H9 (cell line): ENCODE data around the gene SHMT1. TPM values are rescaled to one million over a fixed set of nuclear protein-coding genes. Genes with fewer than 3 reads are reported as not detected.
"Not testable (repeated sequence)": the region's sequence is repeated elsewhere in the genome, so short reads cannot be mapped to it uniquely, and the experiment has no call there.

Experiments
- DNase-seq: peaks from one replicate; pipeline ENCODE4 v3.0.0-alpha.2; 2017
- H2AFZ ChIP-seq: one replicate; pipeline ENCODE4 v1.6.1; 2013; ENCODE audit warnings: mild to moderate bottlenecking, low read length, control low read depth, moderate library complexity
- H2AK5ac ChIP-seq: 2 replicates; pipeline ENCODE4 v1.6.1; 2013; ENCODE audit warnings: low read length, control low read depth, mixed read lengths; ENCODE audit not compliant: insufficient read length
- H2BK120ac ChIP-seq: one replicate; pipeline ENCODE4 v1.6.1; 2013; ENCODE audit warnings: low read depth, mild to moderate bottlenecking, low read length, control low read depth, inconsistent platforms; ENCODE audit not compliant: poor library complexity, severe bottlenecking
- H2BK12ac ChIP-seq: 2 replicates; pipeline ENCODE4 v1.6.1; 2013; ENCODE audit warnings: low read length, control low read depth, mixed read lengths, low read depth; ENCODE audit not compliant: insufficient read length
- H2BK15ac ChIP-seq: 2 replicates; pipeline ENCODE4 v1.6.1; 2013; ENCODE audit warnings: low read depth, low read length, control low read depth
- H2BK20ac ChIP-seq: one replicate; pipeline ENCODE4 v1.6.1; 2013; ENCODE audit warnings: low read depth, mild to moderate bottlenecking, low read length, control low read depth, inconsistent platforms; ENCODE audit not compliant: poor library complexity, severe bottlenecking
- H2BK5ac ChIP-seq: 2 replicates; pipeline ENCODE4 v1.6.1; 2013; ENCODE audit warnings: low read length, control low read depth, mixed read lengths; ENCODE audit not compliant: insufficient read length
- H3K14ac ChIP-seq: 2 replicates; pipeline ENCODE4 v1.6.1; 2013; ENCODE audit warnings: low read length, control low read depth; ENCODE audit not compliant: insufficient read depth
- H3K18ac ChIP-seq: 2 replicates; pipeline ENCODE4 v1.6.1; 2013; ENCODE audit warnings: low read depth, mild to moderate bottlenecking, mixed read lengths, low read length, control low read depth; ENCODE audit not compliant: insufficient read length
- H3K23ac ChIP-seq: 2 replicates; pipeline ENCODE4 v1.6.1; 2013; ENCODE audit warnings: low read length, control low read depth, mixed read lengths, low read depth; ENCODE audit not compliant: insufficient read length
- H3K23me2 ChIP-seq: 2 replicates; pipeline ENCODE4 v1.6.1; 2013; ENCODE audit warnings: low read depth, mild to moderate bottlenecking, mixed read lengths, low read length, control low read depth; ENCODE audit not compliant: insufficient read length, poor library complexity, severe bottlenecking
- H3K27ac ChIP-seq: 2 replicates; pipeline ENCODE4 v1.5.1; 2013; ENCODE audit warnings: low read length, control low read depth, mixed read lengths, low read depth; ENCODE audit not compliant: insufficient read length
- H3K27me3 ChIP-seq: 2 replicates; pipeline ENCODE4 v1.6.1; 2013; ENCODE audit warnings: low read length, control low read depth, inconsistent platforms; ENCODE audit not compliant: insufficient read depth
- H3K4ac ChIP-seq: 2 replicates; pipeline ENCODE4 v1.6.1; 2013; ENCODE audit warnings: low read depth, mild to moderate bottlenecking, control low read depth, inconsistent platforms, low read length, moderate library complexity
- H3K4me1 ChIP-seq: 2 replicates; pipeline ENCODE4 v1.6.1; 2013; ENCODE audit warnings: low read length, control low read depth, inconsistent platforms; ENCODE audit not compliant: insufficient read depth
- H3K4me2 ChIP-seq: 2 replicates; pipeline ENCODE4 v1.6.1; 2013; ENCODE audit warnings: low read length, control low read depth, mixed read lengths; ENCODE audit not compliant: insufficient read length, insufficient read depth
- H3K56ac ChIP-seq: 2 replicates; pipeline ENCODE4 v1.6.1; 2013; ENCODE audit warnings: low read depth, mild to moderate bottlenecking, mixed read lengths, low read length, control low read depth; ENCODE audit not compliant: insufficient read length
- H3K79me1 ChIP-seq: 2 replicates; pipeline ENCODE4 v1.6.1; 2013; ENCODE audit warnings: low read depth, mild to moderate bottlenecking, moderate library complexity, low read length, control low read depth, inconsistent platforms; ENCODE audit not compliant: insufficient read depth, poor library complexity, severe bottlenecking
- H3K79me2 ChIP-seq: 2 replicates; pipeline ENCODE4 v1.6.1; 2013; ENCODE audit warnings: low read length, control low read depth, inconsistent platforms; ENCODE audit not compliant: insufficient read depth
- H3K9ac ChIP-seq: 2 replicates; pipeline ENCODE4 v1.6.1; 2013; ENCODE audit warnings: low read length, control low read depth, mixed read lengths; ENCODE audit not compliant: insufficient read length; ENCODE audit errors: extremely low read depth
- H3K9me3 ChIP-seq: one replicate; pipeline ENCODE4 v1.6.1; 2013; ENCODE audit warnings: low read depth, low read length, inconsistent platforms; ENCODE audit not compliant: control insufficient read depth
- H3T11ph ChIP-seq: one replicate; pipeline ENCODE4 v1.6.1; 2013; ENCODE audit warnings: mild to moderate bottlenecking, low read length, control low read depth, inconsistent platforms
- H4K20me1 ChIP-seq: one replicate; pipeline ENCODE4 v1.6.1; 2013; ENCODE audit not compliant: control insufficient read depth, insufficient read length, insufficient read depth
- H4K5ac ChIP-seq: 2 replicates; pipeline ENCODE4 v1.6.1; 2013; ENCODE audit warnings: low read depth, mild to moderate bottlenecking, mixed read lengths, low read length, control low read depth; ENCODE audit not compliant: insufficient read length
- H4K8ac ChIP-seq: replicated peaks from 2 replicates; pipeline ENCODE4 v1.6.1; 2013; ENCODE audit warnings: low read length, control low read depth, mixed read lengths, low read depth; ENCODE audit not compliant: insufficient read length
- H4K91ac ChIP-seq: 2 replicates; pipeline ENCODE4 v1.6.1; 2013; ENCODE audit warnings: low read depth, mild to moderate bottlenecking, moderate library complexity, mixed read lengths, low read length, control low read depth; ENCODE audit not compliant: insufficient read length
- H3K27ac Mint-ChIP-seq, 3 experiments: 2 replicates in 2 of 3; 3 replicates in 1 of 3; pipeline ENCODE4 v1.8.0; 2020 to 2021; ENCODE audit warnings: mixed read lengths in 3 of 3, mild to moderate bottlenecking in 1 of 3, moderate library complexity in 1 of 3
- H3K27me3 Mint-ChIP-seq: 2 replicates; pipeline ENCODE4 v1.8.0; 2021; ENCODE audit warnings: low read depth, mild to moderate bottlenecking, moderate library complexity, mixed read lengths
- H3K36me3 Mint-ChIP-seq, 3 experiments: 2 replicates in 2 of 3; 3 replicates in 1 of 3; pipeline ENCODE4 v1.8.0; 2020 to 2021; ENCODE audit warnings: low read depth in 3 of 3, mixed read lengths in 3 of 3; ENCODE audit not compliant: insufficient read depth in 1 of 3
- H3K4me1 Mint-ChIP-seq, 2 experiments: 2 replicates each; pipeline ENCODE4 v1.8.0; 2020; ENCODE audit warnings: mixed read lengths in 2 of 2
- H3K4me3 Mint-ChIP-seq, 2 experiments: 2 replicates in 1 of 2; 3 replicates in 1 of 2; pipeline ENCODE4 v1.8.0; 2020 to 2021; ENCODE audit warnings: mild to moderate bottlenecking in 2 of 2, mixed read lengths in 2 of 2, moderate library complexity in 1 of 2
- H3K9me3 Mint-ChIP-seq, 2 experiments: 2 replicates in 1 of 2; 3 replicates in 1 of 2; pipeline ENCODE4 v1.8.0; 2020; ENCODE audit warnings: mild to moderate bottlenecking in 2 of 2, mixed read lengths in 2 of 2, moderate library complexity in 1 of 2
- CTCF ChIP-seq: fragments of 200-600 bp; sonication (generic); conservative IDR thresholded peaks from 3 replicates; pipeline ENCODE4 v1.8.0; 2021; ENCODE audit warnings: antibody characterized with exemption, mild to moderate bottlenecking
- WGBS: extraction: QIAGEN DNeasy Blood & Tissue Kit; methylation state at CpG from one replicate; pipeline ENCODE4 v1.1.7; 2013; ENCODE audit warnings: missing lambda C conversion rate, low lambda C conversion rate, mixed read lengths; ENCODE audit not compliant: insufficient read length; ENCODE audit errors: extremely low coverage; 5-methylcytosine and 5-hydroxymethylcytosine counted together
- total RNA-seq: library from RNA; stranded (reverse); gene quantifications from 2 replicates; pipeline ENCODE4 v1.2.1, GENCODE V29; 2021

Gene SHMT1
- total RNA-seq, 1 experiment from 2014 or later: 42.8 TPM

GRCh38 chr17:18300725-18301480, 62.4 kb downstream of the SHMT1 start:
- Histone ChIP-seq H3K56ac (no peak overlapping the region), H2AK5ac (no peak overlapping the region), H2AFZ (no peak overlapping the region), H2BK15ac (no peak overlapping the region), H2BK20ac (no peak overlapping the region), H3K9me3 (no peaks in the 10 kb centered on the region), H3K27me3 (no peaks in the 10 kb centered on the region), H4K20me1 (no peaks in the 10 kb centered on the region), H2BK5ac (no peak overlapping the region), H3K79me2 (no peaks in the 10 kb centered on the region), H3K4ac (no peak overlapping the region), H4K8ac (no peak overlapping the region), H4K91ac (no peak overlapping the region), H3K79me1 (no peaks in the 10 kb centered on the region), H3K4me1 (no peaks in the 10 kb centered on the region), H3K23ac (no peak overlapping the region), H4K5ac (no peak overlapping the region), H3K9ac (no peak overlapping the region), H3K14ac (no peak overlapping the region), H3K18ac (no peak overlapping the region), H2BK120ac (no peak overlapping the region), H3K23me2 (no peaks in the 10 kb centered on the region), H3K27ac (no peak overlapping the region), H3K4me2 (no peak overlapping the region), H3T11ph (no peak overlapping the region), H2BK12ac (no peak overlapping the region)
- TF ChIP-seq CTCF: no peak
- Mint-ChIP-seq H3K4me3 (no peak overlapping the region), H3K4me1 (no peaks in the 10 kb centered on the region), H3K27ac (no peak overlapping the region), H3K9me3 (no peaks in the 10 kb centered on the region), H3K27me3 (no peaks in the 10 kb centered on the region), H3K36me3 (peaks cover 49 to 86% (median 81%) of the 10 kb centered on the region in 3 experiments; a peak in 6 of 7 replicates)
- no CpG with 5 or more reads among the region's 8 CpGs for WGBS
- DNase-seq: no peak

- not testable (repeated sequence) for H3K14ac ChIP-seq, H4K20me1 ChIP-seq, H3K4me1 ChIP-seq, H3K9ac ChIP-seq, H3K18ac ChIP-seq, DNase-seq, H3K27ac Mint-ChIP-seq, H3K9me3 ChIP-seq, H3K56ac ChIP-seq, H3K4ac ChIP-seq, H2AFZ ChIP-seq, H2BK12ac ChIP-seq, H3K27me3 ChIP-seq, H3K4me1 Mint-ChIP-seq, H3T11ph ChIP-seq, H3K23ac ChIP-seq, H3K4me2 ChIP-seq, H3K23me2 ChIP-seq, H4K5ac ChIP-seq, H3K4me3 Mint-ChIP-seq, H4K8ac ChIP-seq, H2BK15ac ChIP-seq, H3K27ac ChIP-seq, H2BK120ac ChIP-seq, H3K79me1 ChIP-seq, H3K9me3 Mint-ChIP-seq, H3K79me2 ChIP-seq, H3K27me3 Mint-ChIP-seq, H2BK20ac ChIP-seq, H4K91ac ChIP-seq, H2AK5ac ChIP-seq, H2BK5ac ChIP-seq
- no CpG with 5 or more reads among the region's 30 CpGs for WGBS
- peaks cover 46 to 86% (median 73%) of the 10 kb centered on the region in 3 experiments; a peak in 6 of 7 replicates for H3K36me3 Mint-ChIP-seq
These were observed 65.3 kb downstream of the SHMT1 start for GRCh38 chr17:18298061-18298460.
